HepG2 (cell line): ENCODE results near the gene NUDT3. TPM values are rescaled to one million over a fixed set of nuclear protein-coding genes. Genes with fewer than 3 reads are reported as not detected.

Source experiments
- ATAC-seq: fragments of 200-7000 bp; cut with Tn5 transposase; 3 replicates; pipeline ENCODE4 v1.9.1; 2020; ENCODE audit warnings: mild to moderate bottlenecking, moderate library complexity
- BruUV-seq: library from RNA; stranded (reverse); fragments of 400-500 nt; replicated peaks from 2 replicates; lab custom pipeline; 2021; lab: Mats Ljungman, UMichigan
- CTCF ChIA-PET: fragments of 300-600 bp; formaldehyde crosslinking; extraction: SDS; loops from one replicate; lab custom pipeline; 2021; ENCODE audit warnings: low total read pairs, inconsistent platforms, low intra/inter-chr PET ratio; lab: Yijun Ruan, JAX
- POLR2A ChIA-PET: fragments of 350-600 bp; sonication (Branson Sonifier 250); formaldehyde crosslinking; loops from one replicate; lab custom pipeline; 2020; ENCODE audit warnings: antibody characterized with exemption, inconsistent platforms; lab: Yijun Ruan, JAX
- DNase-seq: peaks from one replicate; pipeline ENCODE4 v3.0.0-alpha.2; 2015; ENCODE audit warnings: low spot score
- FAIRE-seq: peaks from 3 replicates; lab custom pipeline; 2011; peaks lifted over from hg19 to GRCh38; lab: Jason Lieb, UNC
- H2AFZ ChIP-seq: one replicate; pipeline ENCODE4 v1.6.1; 2011; ENCODE audit warnings: low read length, inconsistent platforms
- H3K27ac ChIP-seq: fragments of 300-600 bp; 3 replicates; pipeline ENCODE4 v1.8.0; 2011; ENCODE audit warnings: mixed run types, mild to moderate bottlenecking, mixed read lengths, low read length, inconsistent platforms; ENCODE audit not compliant: insufficient read depth; ENCODE audit errors: extremely low read length
- H3K27me3 ChIP-seq, 2 experiments: fragments of 200-600 bp in 1 of 2; 2 replicates in 1 of 2; 3 replicates in 1 of 2; pipeline versions ENCODE4 v1.6.0 to v1.8.0; 2011; ENCODE audit warnings: low read length in 2 of 2, mild to moderate bottlenecking in 2 of 2, moderate library complexity in 2 of 2, inconsistent platforms in 1 of 2; ENCODE audit not compliant: insufficient read depth in 2 of 2, control insufficient read depth in 1 of 2
- H3K36me3 ChIP-seq, 2 experiments: fragments of 200-600 bp in 1 of 2; replicated peaks in 1 of 2; 2 replicates in 1 of 2; 3 replicates in 1 of 2; pipeline versions ENCODE4 v1.5.1 to v1.8.0; 2011; ENCODE audit warnings: low read length in 2 of 2, inconsistent platforms in 1 of 2; ENCODE audit not compliant: insufficient read depth in 2 of 2, control insufficient read depth in 1 of 2
- H3K4me1 ChIP-seq: 2 replicates; pipeline ENCODE4 v1.5.1; 2012; ENCODE audit warnings: low read length, inconsistent platforms; ENCODE audit not compliant: insufficient read depth
- H3K4me2 ChIP-seq: 2 replicates; pipeline ENCODE4 v1.6.0; 2011; ENCODE audit warnings: low read depth, low read length, inconsistent platforms
- H3K4me3 ChIP-seq, 3 experiments: fragments of 200-600 bp in 1 of 3; sonication (generic), shearing (Covaris generic) in 1 of 3; replicated peaks in 1 of 3; 2 replicates each; pipeline ENCODE4 v1.5.1; 2011 to 2016; ENCODE audit warnings: low read length in 3 of 3, inconsistent platforms in 2 of 3, low read depth in 2 of 3, mild to moderate bottlenecking in 2 of 3, control low read depth in 1 of 3, mixed read lengths in 1 of 3; ENCODE audit not compliant: insufficient read depth in 1 of 3
- H3K79me2 ChIP-seq: one replicate; pipeline ENCODE4 v1.6.1; 2011; ENCODE audit warnings: low read length, inconsistent platforms; ENCODE audit not compliant: insufficient read depth
- H3K9ac ChIP-seq: 2 replicates; pipeline ENCODE4 v1.6.0; 2011; ENCODE audit warnings: mild to moderate bottlenecking, low read depth, low read length, inconsistent platforms; ENCODE audit not compliant: insufficient read depth
- H3K9me3 ChIP-seq: 2 replicates; pipeline ENCODE4 v1.5.1; 2012; ENCODE audit warnings: mild to moderate bottlenecking, low read length
- H4K20me1 ChIP-seq: 2 replicates; pipeline ENCODE4 v1.6.0; 2011; ENCODE audit warnings: inconsistent platforms, mild to moderate bottlenecking, low read length, moderate library complexity; ENCODE audit not compliant: insufficient read depth
- ATF4 ChIP-seq, 2 experiments: fragments of 450-650 bp in 1 of 2; sonication (generic) in 1 of 2; formaldehyde crosslinking; IDR thresholded peaks; 2 replicates each; pipeline versions ENCODE4 v1.5.0 to v1.8.0; 2020 to 2022; ENCODE audit warnings: mild to moderate bottlenecking in 1 of 2, missing genetic modification reagents in 1 of 2
- EED ChIP-seq: sonication (generic); formaldehyde crosslinking; IDR thresholded peaks from 2 replicates; pipeline ENCODE4 v1.5.0; 2020; ENCODE audit warnings: mild to moderate bottlenecking, missing genetic modification reagents
- FIP1L1 ChIP-seq: fragments of 200-400 bp; formaldehyde crosslinking; IDR thresholded peaks from 2 replicates; pipeline ENCODE4 v1.6.1; 2018; ENCODE audit warnings: low read depth, mild to moderate bottlenecking, low read length, moderate library complexity, borderline replicate concordance; ENCODE audit not compliant: insufficient read depth
- KMT2B ChIP-seq: IDR thresholded peaks from 2 replicates; pipeline ENCODE4 v1.6.1; 2016; ENCODE audit warnings: missing genetic modification reagents, missing compliant biosample characterization
- MED13 ChIP-seq: sonication (generic); formaldehyde crosslinking; IDR thresholded peaks from 2 replicates; pipeline ENCODE4 v1.5.0; 2020; ENCODE audit warnings: missing genetic modification reagents
- MED8 ChIP-seq: sonication (generic); formaldehyde crosslinking; IDR thresholded peaks from 2 replicates; pipeline ENCODE4 v1.8.1; 2023; ENCODE audit warnings: mild to moderate bottlenecking, missing genetic modification reagents; ENCODE audit not compliant: insufficient replicate concordance
- MEIS1 ChIP-seq: sonication (generic); formaldehyde crosslinking; IDR thresholded peaks from 2 replicates; pipeline ENCODE4 v1.9.0; 2021; ENCODE audit warnings: mild to moderate bottlenecking, missing genetic modification reagents, moderate library complexity, borderline replicate concordance
- NCOR1 ChIP-seq: fragments of 200-600 bp; sonication (generic); IDR thresholded peaks from 2 replicates; pipeline ENCODE4 v1.7.0; 2017; ENCODE audit warnings: antibody characterized with exemption, low read length, borderline replicate concordance
- NFE2L2 ChIP-seq: fragments of 150-350 bp; IDR thresholded peaks from 2 replicates; pipeline ENCODE4 v1.6.1; 2014; ENCODE audit warnings: low read length
- NFRKB ChIP-seq: fragments of 450-650 bp; IDR thresholded peaks from 2 replicates; pipeline ENCODE4 v1.6.1; 2017
- TOE1 ChIP-seq: sonication (generic); formaldehyde crosslinking; IDR thresholded peaks from 2 replicates; pipeline ENCODE4 v1.4.0; 2020; ENCODE audit warnings: mild to moderate bottlenecking, missing genetic modification reagents
- ZBTB33 ChIP-seq: sonication (generic); formaldehyde crosslinking; IDR thresholded peaks from 2 replicates; pipeline ENCODE4 v1.4.0; 2020; ENCODE audit warnings: missing genetic modification reagents
- ZNF138 ChIP-seq: sonication (generic); formaldehyde crosslinking; IDR thresholded peaks from 2 replicates; pipeline ENCODE4 v1.5.0; 2020; ENCODE audit warnings: mild to moderate bottlenecking, low read depth, missing genetic modification reagents
- ZNF263 ChIP-seq: sonication (generic); formaldehyde crosslinking; IDR thresholded peaks from 2 replicates; pipeline ENCODE4 v1.4.0; 2020; ENCODE audit warnings: missing genetic modification reagents
- ZNF264 ChIP-seq: sonication (generic); formaldehyde crosslinking; IDR thresholded peaks from 2 replicates; pipeline ENCODE4 v1.4.0; 2020; ENCODE audit warnings: missing genetic modification reagents
- ZNF317 ChIP-seq: sonication (generic); formaldehyde crosslinking; IDR thresholded peaks from 2 replicates; pipeline ENCODE4 v1.5.0; 2020; ENCODE audit warnings: mild to moderate bottlenecking, missing genetic modification reagents
- ZNF496 ChIP-seq: sonication (generic); formaldehyde crosslinking; IDR thresholded peaks from 2 replicates; pipeline ENCODE4 v1.8.1; 2023; ENCODE audit warnings: mild to moderate bottlenecking, moderate library complexity, missing genetic modification reagents; ENCODE audit not compliant: insufficient replicate concordance
- ZNF619 ChIP-seq: sonication (generic); formaldehyde crosslinking; IDR thresholded peaks from 2 replicates; pipeline ENCODE4 v1.4.0; 2020; ENCODE audit warnings: mild to moderate bottlenecking, missing genetic modification reagents
- ZNF879 ChIP-seq: sonication (generic); formaldehyde crosslinking; IDR thresholded peaks from 2 replicates; pipeline ENCODE4 v1.8.1; 2023; ENCODE audit warnings: missing genetic modification reagents
- WGBS: methylation state at CpG from one replicate; pipeline ENCODE4 v1.1.6; 2017; ENCODE audit warnings: low lambda C conversion rate; 5-methylcytosine and 5-hydroxymethylcytosine counted together
- in situ Hi-C: cut with HindIII; loops from 2 replicates; pipeline ENCODE4 v1.10.0; 2017; ENCODE audit warnings: low pct_unique_long_range_greater_than_20kb; ENCODE audit not compliant: extremely low pct_ligation_motif_present
- intact Hi-C: fragments of 100-400 bp; cut with micrococcal nuclease; formaldehyde crosslinking; loops from one replicate; pipeline ENCODE4 v1.10.0; 2022; ENCODE audit not compliant: unreplicated experiment
- polyA plus RNA-seq, 8 experiments: library from polyadenylated mRNA; depleted of rRNA in 3 of 8; stranded (reverse) in 7 of 8; unstranded in 1 of 8; fragments of >200 nt; fragmentation: Illumina TruSeq in 4 of 8; extraction: Trizol in 4 of 8; gene quantifications; 2 replicates each; pipeline versions ENCODE4 v1.2.1 to v1.2.3, GENCODE V29; 2011 to 2016; ENCODE audit warnings: low read depth in 4 of 8, missing spikeins in 1 of 8, mixed read lengths in 1 of 8; ENCODE audit not compliant: insufficient read depth in 1 of 8
- total RNA-seq, 5 experiments: library from RNA; depleted of rRNA; stranded (reverse); fragments of >200 nt; fragmentation: Illumina TruSeq; extraction: Trizol; gene quantifications; 2 replicates each; pipeline ENCODE4 v1.2.3, GENCODE V29; 2016; ENCODE audit warnings: low read depth in 1 of 5

Gene NUDT3
- total and polyA plus RNA-seq, 2 of the 13 experiments (the other 11 are each of a cell fraction or from before 2014, with no cell fraction given) = 20.2 to 20.6 TPM

DNA sequence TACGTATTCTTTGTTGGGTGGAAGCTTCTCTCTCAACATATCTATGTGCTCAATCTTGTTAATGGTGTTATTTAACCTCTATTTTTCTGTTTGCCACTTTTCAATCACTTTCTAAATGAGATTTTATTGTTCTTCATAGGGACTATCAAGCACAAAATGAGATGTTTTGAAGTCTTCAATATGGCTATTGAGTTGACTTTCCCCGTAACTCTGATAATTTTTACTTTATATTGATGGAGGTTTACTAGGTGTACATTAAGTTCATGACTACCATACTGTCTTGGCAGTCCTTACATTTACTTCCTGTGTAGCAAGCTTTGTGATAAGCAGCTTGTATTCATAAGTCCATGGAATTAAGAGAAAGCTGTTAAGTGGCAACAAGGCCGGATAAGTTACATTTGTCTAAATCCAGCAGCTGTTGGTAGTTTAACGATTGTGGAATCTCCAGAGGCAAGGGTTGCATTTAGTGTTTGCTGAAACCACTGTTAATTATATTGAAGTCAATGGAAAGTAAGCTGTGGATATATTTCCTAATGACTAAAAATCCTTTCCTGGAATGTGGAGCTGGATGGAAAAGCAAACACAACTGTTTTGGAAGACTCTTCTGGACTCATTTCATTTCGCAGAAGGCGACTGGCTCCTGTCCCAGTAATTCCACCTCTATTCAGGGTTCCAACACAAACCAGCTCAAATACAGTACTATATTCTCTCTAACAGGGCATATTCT lies 86.3 kb downstream of the NUDT3 start:
- no peak overlapping the region for H3K27ac ChIP-seq
- DNase-seq = peak; percentile 42
- no peak for FAIRE-seq
- H3K4me3 ChIP-seq = no peak overlapping the region
- no peaks in the 10 kb centered on the region for H3K27me3 ChIP-seq
- H3K4me1 ChIP-seq = peaks cover 19% of the 10 kb centered on the region
- H4K20me1 ChIP-seq = peaks cover 6% of the 10 kb centered on the region; the same call in 1 of the 2 replicates
- ATAC-seq = no peak
- H3K9ac ChIP-seq = no peak overlapping the region
- intact Hi-C loops = no loop called here
- H3K79me2 ChIP-seq = peaks cover 21% of the 10 kb centered on the region
- ChIA-PET POLR2A (no interaction called here), CTCF (no interaction called here)
- H3K9me3 ChIP-seq = no peaks in the 10 kb centered on the region
- H2AFZ ChIP-seq = no peak overlapping the region
- WGBS = 91% methylated on average over 6 of the region's 6 CpGs
- H3K36me3 ChIP-seq = peaks cover 0 to 6% of the 10 kb centered on the region in 2 experiments; a peak in 2 of 5 replicates
- in situ Hi-C loops = no loop called here
- no TSS peak for BruUV-seq
- H3K4me2 ChIP-seq = no peak overlapping the region
- TF ChIP-seq MEIS1 (CRISPR knock-in tag) (no peak), MED13 (no peak), ZNF619 (CRISPR knock-in tag) (no peak), ZNF496 (CRISPR knock-in tag) (no peak), MED8 (CRISPR knock-in tag) (no peak), KMT2B (CRISPR knock-in tag) (no peak), ZNF263 (CRISPR knock-in tag) (no peak), ATF4 (CRISPR knock-in tag; IDR thresholded peaks at IDR 0.05) (no peak), NFRKB (no peak), ZBTB33 (CRISPR knock-in tag) (no peak), NCOR1 (no peak), TOE1 (no peak), FIP1L1 (no peak), ZNF879 (CRISPR knock-in tag) (no peak), ZNF264 (no peak), ZNF138 (CRISPR knock-in tag) (no peak), NFE2L2 (no peak), ZNF317 (CRISPR knock-in tag) (no peak), EED (CRISPR knock-in tag) (no peak)
